ENCODE measurements around the gene TRPM2. TPM values are rescaled to one million over a fixed set of nuclear protein-coding genes. Genes with fewer than 3 reads are reported as not detected.

TRPM2 gene
- total RNA-seq, 1 donor from 2014 or later: 10.0 TPM

- peak; percentile 32 for DNase-seq (ENCODE audit: low spot score)
These were observed 21.3 kb downstream of the TRPM2 start for GRCh38 chr21:44374601-44375280.

GRCh38 chr21:44375281-44375651 lies 21.8 kb downstream of the TRPM2 start:
- DNase-seq (ENCODE audit: low spot score): peak; percentile 52

GRCh38 chr21:44375761-44376241 lies 22.4 kb downstream of the TRPM2 start:
- peak; percentile 32 for DNase-seq (ENCODE audit: low spot score)

GRCh38 chr21:44376606-44377005 lies 23.2 kb downstream of the TRPM2 start:
- peak; percentile 29 for DNase-seq (ENCODE audit: low spot score)

- DNase-seq (ENCODE audit: low spot score): peak; percentile 43
These were observed 23.9 kb downstream of the TRPM2 start for GRCh38 chr21:44377201-44377921.

- peak; percentile 19 for DNase-seq (ENCODE audit: low spot score)
These were observed 24.7 kb downstream of the TRPM2 start for GRCh38 chr21:44377922-44378645.

GRCh38 chr21:44378646-44379514 lies 25.5 kb downstream of the TRPM2 start:
- DNase-seq (ENCODE audit: low spot score): peak; percentile 32

- peak; percentile 35 for DNase-seq (ENCODE audit: low spot score)
These were observed 26.1 kb downstream of the TRPM2 start for GRCh38 chr21:44379515-44379848.

GRCh38 chr21:44379991-44380865 lies 26.8 kb downstream of the TRPM2 start:
- peak; percentile 35 for DNase-seq (ENCODE audit: low spot score)

- peak; percentile 36 for DNase-seq (ENCODE audit: low spot score)
These were observed 27.5 kb downstream of the TRPM2 start for GRCh38 chr21:44380876-44381275.

GRCh38 chr21:44381874-44382273 lies 28.5 kb downstream of the TRPM2 start:
- DNase-seq (ENCODE audit: low spot score): no peak

GRCh38 chr21:44382536-44382935 lies 29.1 kb downstream of the TRPM2 start:
- DNase-seq (ENCODE audit: low spot score): peak; percentile 18

- peak; percentile 4 for DNase-seq (ENCODE audit: low spot score)
These were observed 29.8 kb downstream of the TRPM2 start for GRCh38 chr21:44383216-44383615.

- no peak for DNase-seq (ENCODE audit: low spot score)
These were observed 31.5 kb downstream of the TRPM2 start for GRCh38 chr21:44384968-44385367.

- DNase-seq (ENCODE audit: low spot score): no peak
These were observed 35.9 kb downstream of the TRPM2 start for GRCh38 chr21:44389335-44389734.

GRCh38 chr21:44390886-44391285 lies 37.5 kb downstream of the TRPM2 start:
- no peak for DNase-seq (ENCODE audit: low spot score)

- DNase-seq (ENCODE audit: low spot score): no peak
These were observed 38.1 kb downstream of the TRPM2 start for GRCh38 chr21:44391345-44392091.

GRCh38 chr21:44392185-44392584 lies 38.8 kb downstream of the TRPM2 start:
- DNase-seq (ENCODE audit: low spot score): no peak

GRCh38 chr21:44392916-44393315 lies 39.5 kb downstream of the TRPM2 start:
- DNase-seq (ENCODE audit: low spot score): no peak

- DNase-seq (ENCODE audit: low spot score): no peak
These were observed 41.3 kb downstream of the TRPM2 start for GRCh38 chr21:44394733-44395132.

All from ureter (tissue), 1 donor.